GM18526 (cell line): ENCODE results near the gene PLEKHA7.

Experiments
- POLR2A ChIP-seq: IDR thresholded peaks from 3 replicates; pipeline ENCODE4 v1.6.1; 2011; ENCODE audit not compliant: insufficient read length; ENCODE audit errors: extremely low read depth

The PLEKHA7 gene

GRCh38 chr11:16791191-16791961, 222.8 kb downstream of the PLEKHA7 start:
- no peak for TF ChIP-seq POLR2A

GRCh38 chr11:16790486-16791190, 223.6 kb downstream of the PLEKHA7 start:
- no peak for TF ChIP-seq POLR2A

GRCh38 chr11:16789560-16790485, 224.4 kb downstream of the PLEKHA7 start:
- no peak for TF ChIP-seq POLR2A

GRCh38 chr11:16789063-16789420, 225.2 kb downstream of the PLEKHA7 start:
- TF ChIP-seq POLR2A, result no peak

GRCh38 chr11:16788141-16789062, 225.8 kb downstream of the PLEKHA7 start:
- no peak for TF ChIP-seq POLR2A

GRCh38 chr11:16787035-16787742, 227.0 kb downstream of the PLEKHA7 start:
- TF ChIP-seq POLR2A, result no peak

GRCh38 chr11:16786131-16786530, 228.1 kb downstream of the PLEKHA7 start:
- no peak for TF ChIP-seq POLR2A

GRCh38 chr11:16785520-16786128, 228.6 kb downstream of the PLEKHA7 start:
- TF ChIP-seq POLR2A, result no peak

GRCh38 chr11:16784666-16785065, 229.5 kb downstream of the PLEKHA7 start:
- no peak for TF ChIP-seq POLR2A

- no peak for TF ChIP-seq POLR2A
Measured at GRCh38 chr11:16784097-16784496, 230.1 kb downstream of the PLEKHA7 start.

GRCh38 chr11:16783321-16783801, 230.9 kb downstream of the PLEKHA7 start:
- TF ChIP-seq POLR2A, result no peak

GRCh38 chr11:16781936-16782919, 232.0 kb downstream of the PLEKHA7 start:
- TF ChIP-seq POLR2A, result no peak
